ENCODE results near the gene EIF4G2.

EIF4G2 gene

GRCh38 chr11:10807493-10808234 is 1.1 kb downstream of the EIF4G2 start:
- DNase-seq, result peak; percentile 43 to 51

DNA sequence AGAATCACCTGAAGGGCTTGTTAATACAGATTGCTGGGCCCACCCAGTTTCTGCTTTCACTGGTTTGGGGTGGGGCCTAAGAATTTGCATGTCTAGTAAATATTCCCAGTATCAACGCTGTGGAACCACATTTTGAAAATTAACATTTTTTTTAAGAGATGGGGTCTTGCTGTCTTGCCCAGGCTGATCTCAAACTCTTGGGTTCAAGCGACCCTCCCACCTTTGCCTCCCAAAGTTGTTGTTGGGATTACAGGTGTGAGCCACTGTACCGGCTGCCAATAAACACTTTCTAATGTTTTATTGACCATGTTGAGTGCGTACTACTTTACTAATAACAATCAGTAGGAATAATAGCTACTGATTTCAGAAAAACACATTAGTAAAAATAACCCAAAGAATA is 2.5 kb downstream of the EIF4G2 start:
- no peak for DNase-seq

DNA sequence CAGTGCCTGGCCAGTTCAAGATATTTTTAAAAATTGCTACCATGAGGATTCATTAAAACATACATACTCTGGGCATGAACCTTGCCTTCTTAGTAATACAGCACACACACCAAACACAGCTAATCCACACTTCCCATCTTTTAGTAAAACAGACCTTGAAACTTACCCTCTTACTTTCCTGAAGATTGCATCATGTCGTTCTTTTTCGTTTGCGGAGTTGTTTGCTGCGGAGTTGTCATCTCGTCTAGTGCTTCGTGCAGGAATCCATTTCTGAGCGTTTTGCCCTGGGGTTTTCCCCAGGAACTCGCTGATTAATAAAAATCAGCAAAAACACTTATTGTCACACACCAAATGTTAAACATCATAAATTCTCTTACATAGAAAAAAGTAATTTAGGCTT is 3.0 kb downstream of the EIF4G2 start:
- DNase-seq, result no peak

- no peak for DNase-seq
Measured at GRCh38 chr11:10803676-10804075, 5.0 kb downstream of the EIF4G2 start.

DNA sequence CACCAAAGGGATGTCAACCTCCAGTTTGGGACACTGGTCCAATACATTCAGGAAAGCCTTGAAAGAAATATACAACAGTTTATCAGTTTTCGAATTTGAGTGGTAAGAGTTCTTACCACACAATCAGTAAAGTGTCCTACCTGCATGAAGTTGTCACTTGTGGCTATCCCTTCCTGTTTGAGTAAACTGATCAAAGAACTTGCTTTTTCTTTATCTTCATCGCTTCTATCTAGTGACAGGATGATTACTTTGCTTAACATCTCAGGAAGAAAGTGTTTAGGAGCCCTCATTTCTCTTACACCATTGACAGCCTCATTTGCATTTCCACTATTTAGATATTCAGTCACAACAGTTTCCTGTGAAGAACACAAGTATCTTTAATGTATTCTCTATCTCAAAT is 8.4 kb downstream of the EIF4G2 start:
- DNase-seq, result no peak

DNA sequence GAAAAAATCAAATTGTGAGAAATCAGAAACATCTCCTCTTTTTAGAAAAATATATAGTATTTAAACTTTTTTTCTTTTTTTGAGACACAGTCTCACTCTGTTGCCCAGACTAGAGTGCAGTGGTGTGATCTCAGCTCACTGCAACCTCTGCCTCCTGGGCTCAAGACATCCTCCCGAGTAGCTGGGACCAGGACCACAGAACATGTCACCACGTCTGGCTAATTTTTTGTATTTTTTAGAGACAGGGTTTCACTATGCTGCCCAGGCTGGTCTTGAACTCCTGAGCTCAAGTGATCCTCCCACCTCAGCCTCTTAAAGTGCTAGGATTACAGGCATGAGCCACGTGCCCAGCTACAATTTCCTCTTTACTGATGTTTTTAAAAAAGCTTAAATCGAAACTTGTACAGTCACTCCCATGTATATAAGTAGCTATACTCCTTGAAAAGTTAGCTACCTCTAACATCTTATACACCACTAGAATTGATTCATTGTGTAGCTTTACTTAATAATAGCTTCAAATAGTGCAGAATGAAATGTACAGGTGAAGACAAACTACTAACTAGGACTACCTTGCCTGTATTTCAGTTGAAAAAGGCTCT is 10.3 kb downstream of the EIF4G2 start:
- DNase-seq, result no peak

DNA sequence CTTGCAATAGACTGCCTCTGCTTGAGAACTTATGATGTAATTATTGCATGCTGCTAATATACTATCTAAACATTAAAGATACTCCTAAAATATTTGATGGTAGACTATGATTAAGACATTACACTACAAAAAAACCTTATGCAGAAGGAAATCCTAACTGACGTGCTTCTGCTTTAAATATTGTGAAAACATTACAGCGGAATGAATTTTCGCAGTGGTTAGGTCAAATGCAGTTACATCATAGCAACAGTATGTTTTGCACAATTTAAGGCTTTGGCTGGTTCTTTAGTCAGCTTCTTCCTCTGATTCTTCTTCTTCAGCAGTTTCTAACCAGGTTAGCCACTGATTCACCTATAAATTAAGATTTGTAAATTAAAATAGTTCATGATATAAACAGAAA is 11.2 kb downstream of the EIF4G2 start:
- DNase-seq, result no peak

DNA sequence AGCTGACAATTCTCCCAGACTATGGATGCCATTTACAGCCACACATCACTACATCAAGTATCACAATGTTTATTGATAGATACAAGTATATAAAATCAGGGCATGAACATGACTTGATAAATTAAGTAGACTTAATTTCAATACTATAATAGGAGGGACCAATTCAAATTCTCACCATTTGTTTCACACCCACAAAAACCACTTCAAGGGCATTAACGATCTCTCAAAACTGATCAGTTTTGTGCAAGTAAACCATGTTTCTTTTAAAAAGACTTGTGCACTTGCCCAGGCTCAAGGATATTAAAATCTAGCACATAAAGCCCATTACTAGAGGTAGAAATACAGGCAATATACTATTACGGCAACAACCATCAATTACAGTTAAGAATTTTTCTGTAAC is 11.7 kb downstream of the EIF4G2 start:
- DNase-seq, result peak in 1 of 2 donors; percentile 43

- DNase-seq, result no peak
Measured at GRCh38 chr11:10796191-10796590, 12.5 kb downstream of the EIF4G2 start.

GRCh38 chr11:10793470-10794255 is 15.1 kb downstream of the EIF4G2 start:
- DNase-seq, result no peak

DNA sequence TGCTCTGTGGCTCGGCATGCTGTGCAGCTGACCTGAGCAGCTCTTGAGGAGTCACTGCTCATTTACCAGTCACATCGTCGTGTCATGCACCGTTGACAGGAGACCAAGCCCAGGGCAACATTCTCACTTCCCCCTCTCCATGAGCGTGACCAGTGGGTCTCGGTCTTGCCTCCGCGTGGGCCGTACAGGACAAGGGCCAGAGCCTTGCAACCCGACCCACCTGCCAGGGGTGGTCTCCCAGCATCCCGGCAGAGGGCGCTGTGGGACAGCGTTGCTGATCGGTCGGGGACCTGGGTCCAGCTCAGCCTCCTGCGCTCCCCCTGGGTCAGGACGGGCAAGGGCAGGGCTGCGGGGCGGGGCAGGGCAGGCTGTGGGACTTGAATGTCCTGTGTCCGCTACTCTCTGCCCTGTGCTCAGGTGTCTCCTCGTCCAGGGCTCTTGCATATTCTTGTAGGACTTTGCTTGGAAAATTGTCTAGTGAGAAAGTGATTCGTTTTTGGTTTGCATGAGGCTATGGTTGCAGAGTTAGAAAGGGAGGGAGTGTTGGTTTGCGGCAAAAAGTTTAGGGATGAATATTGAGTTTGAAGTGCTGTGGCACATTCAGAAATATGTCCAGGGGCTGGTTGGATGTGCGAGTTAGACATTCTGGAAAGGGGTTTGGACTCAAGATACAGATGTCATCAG is 16.2 kb downstream of the EIF4G2 start:
- DNase-seq, result peak; percentile 82

GRCh38 chr11:10786451-10786850 is 22.3 kb downstream of the EIF4G2 start:
- no peak for DNase-seq

DNA sequence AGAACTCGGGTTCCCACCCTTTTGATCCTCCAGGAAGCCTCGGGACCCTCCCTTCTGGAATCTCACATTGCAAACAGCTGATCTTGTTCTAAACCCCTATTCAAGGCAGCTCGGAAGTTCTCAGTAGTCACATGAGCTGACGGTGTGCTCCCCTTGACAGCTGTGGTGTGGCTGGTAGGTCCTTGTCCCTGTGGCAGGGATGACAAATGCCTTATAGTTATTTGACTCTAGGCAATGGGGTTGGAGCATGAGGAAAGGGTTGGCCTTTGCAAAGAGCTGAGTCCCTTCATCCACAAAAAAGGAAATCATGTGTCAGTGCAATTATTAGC is 23.6 kb downstream of the EIF4G2 start:
- DNase-seq, result no peak

- no peak for DNase-seq
Measured at GRCh38 chr11:10784232-10785145, 24.2 kb downstream of the EIF4G2 start.

- no peak for DNase-seq
Measured at GRCh38 chr11:10780040-10780439, 28.7 kb downstream of the EIF4G2 start.

DNA sequence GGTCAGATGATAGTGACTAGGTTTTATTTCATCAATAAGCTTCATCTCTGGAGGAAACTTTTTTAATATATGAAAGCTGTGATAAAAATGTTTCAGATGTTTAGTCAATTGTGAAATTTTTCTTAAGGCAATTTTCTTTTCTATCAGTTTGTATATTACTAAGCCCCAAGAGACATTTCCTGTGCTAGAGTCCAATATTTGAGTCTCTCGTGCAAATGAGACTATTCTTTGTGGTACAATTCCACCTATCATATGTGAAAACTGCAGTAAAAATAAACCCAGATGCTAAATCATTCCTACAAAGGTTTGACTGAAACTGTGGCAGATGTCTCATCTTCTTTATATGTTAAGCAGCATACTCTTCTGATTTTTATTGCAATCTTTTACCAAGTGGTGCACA is 29.6 kb downstream of the EIF4G2 start:
- DNase-seq, result no peak

- DNase-seq, result no peak
Measured at GRCh38 chr11:10778217-10778970, 30.3 kb downstream of the EIF4G2 start.

DNA sequence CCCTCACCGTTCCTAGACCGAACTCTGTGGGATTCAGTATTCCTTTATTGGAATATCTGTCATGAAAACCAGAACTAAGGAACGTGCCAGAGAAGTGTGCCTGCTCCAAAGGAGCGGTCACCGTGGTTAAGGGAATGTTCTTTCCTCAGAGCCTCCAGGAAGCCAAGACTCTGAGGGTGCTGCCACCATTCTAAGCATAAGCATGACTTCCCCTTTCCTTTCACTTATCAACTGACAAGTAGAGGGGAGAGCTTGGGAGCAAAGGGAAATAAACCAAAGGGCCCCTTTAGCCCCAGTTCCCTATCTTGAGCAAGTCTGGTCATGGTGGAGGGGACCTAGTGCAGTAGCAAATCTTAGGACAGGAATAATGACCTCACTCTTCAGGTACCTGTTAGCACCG is 30.9 kb downstream of the EIF4G2 start:
- no peak for DNase-seq

DNA sequence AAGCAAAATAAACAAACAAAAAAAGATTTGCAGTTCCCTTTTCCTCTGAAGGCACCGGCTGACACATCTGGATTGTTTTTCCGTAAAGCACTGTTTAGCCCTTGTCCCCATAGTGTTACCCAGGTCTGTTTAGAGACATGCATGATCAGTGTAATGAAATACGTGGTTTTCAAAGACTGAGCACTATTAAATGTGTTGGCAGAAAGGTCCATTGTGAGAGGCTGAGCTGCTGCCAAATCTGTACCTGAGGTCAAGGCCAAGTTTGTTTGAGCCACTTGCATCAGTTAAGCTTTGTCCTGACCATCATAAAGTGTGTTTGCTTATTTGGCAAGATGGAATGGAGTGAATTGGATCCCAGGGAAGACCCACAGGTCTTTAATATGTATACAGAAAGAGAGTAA is 31.3 kb downstream of the EIF4G2 start:
- no peak for DNase-seq

GRCh38 chr11:10774811-10775210 is 33.9 kb downstream of the EIF4G2 start:
- DNase-seq, result no peak

DNA sequence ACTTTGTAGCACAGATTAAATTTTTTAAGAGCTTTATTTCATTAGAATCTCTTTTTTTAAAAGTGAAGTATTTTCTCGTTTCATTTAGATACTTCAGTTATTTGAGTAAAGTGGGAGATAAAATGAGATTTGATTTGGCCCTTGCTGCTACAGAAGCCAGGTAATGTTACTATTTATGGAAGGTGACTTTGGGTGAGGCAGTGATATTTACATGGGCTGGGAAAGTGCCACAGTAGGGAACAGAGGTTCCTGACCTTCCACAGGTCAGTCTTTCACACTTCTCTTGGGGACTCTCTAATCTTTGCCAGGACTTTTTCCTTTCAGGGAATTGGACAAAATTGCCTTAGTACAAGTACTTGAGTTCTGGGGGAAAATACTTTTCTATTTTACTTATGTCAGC is 37.3 kb downstream of the EIF4G2 start:
- DNase-seq, result no peak
